Spleen (tissue), 7 donors: ENCODE data around the gene ADGRD1.

Experiments
- POLR2A ChIP-seq, 3 donors: fragments of 450-650 bp; IDR thresholded peaks; one replicate each; pipeline ENCODE4 v1.5.1; 2017; ENCODE audit warnings: antibody characterized with exemption in 3 of 3, mild to moderate bottlenecking in 1 of 3
- POLR2AphosphoS5 ChIP-seq, 3 donors: sonication (generic); formaldehyde crosslinking; IDR thresholded peaks; one replicate each; pipeline ENCODE4 v1.5.1; 2017; ENCODE audit warnings: antibody characterized with exemption in 3 of 3
- TF ChIP-seq, protein P1 (sequence below), 11 experiments: fragments of 200-600 bp in 7 of 11; fragments of 450-650 bp in 4 of 11; sonication (generic) in 4 of 11; IDR thresholded peaks in 8 of 11; conservative IDR thresholded peaks in 3 of 11; 1 replicate in 7 of 11; 2 replicates in 4 of 11; pipeline versions ENCODE4 v1.4.0 to v1.8.0; 2016 to 2021; ENCODE audit warnings: antibody characterized with exemption in 11 of 11, inconsistent platforms in 4 of 11, mild to moderate bottlenecking in 1 of 11
- donor health status: DM: no; HTN: no; CAD: no; lungs with moderate emphysema.
- donor health status: DM: no; HTN: no; CAD: no.
- donor health status: DM: no; HTN: no; CAD: no.

DNA sequence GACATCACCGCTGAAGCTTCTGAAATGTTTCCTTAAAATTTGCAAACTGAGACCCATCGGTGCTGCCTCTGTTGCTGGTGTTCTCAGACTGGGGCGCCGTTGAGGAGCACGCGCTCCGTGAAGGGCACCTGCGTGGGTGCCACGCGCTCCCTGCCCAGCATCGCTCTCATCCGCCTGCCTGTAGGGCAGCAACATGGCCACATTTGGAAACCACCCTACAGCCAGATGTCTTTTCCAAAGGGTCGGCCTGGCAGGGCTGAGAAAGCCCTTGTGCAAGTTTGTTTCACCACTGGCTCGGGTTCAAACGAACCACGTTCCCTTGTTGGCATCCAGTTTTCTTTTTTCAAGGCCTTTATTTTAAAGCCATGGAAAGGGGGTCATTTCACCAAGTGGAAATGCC lies 13.9 kb downstream of the ADGRD1 start:
- TF ChIP-seq, protein P1, sequence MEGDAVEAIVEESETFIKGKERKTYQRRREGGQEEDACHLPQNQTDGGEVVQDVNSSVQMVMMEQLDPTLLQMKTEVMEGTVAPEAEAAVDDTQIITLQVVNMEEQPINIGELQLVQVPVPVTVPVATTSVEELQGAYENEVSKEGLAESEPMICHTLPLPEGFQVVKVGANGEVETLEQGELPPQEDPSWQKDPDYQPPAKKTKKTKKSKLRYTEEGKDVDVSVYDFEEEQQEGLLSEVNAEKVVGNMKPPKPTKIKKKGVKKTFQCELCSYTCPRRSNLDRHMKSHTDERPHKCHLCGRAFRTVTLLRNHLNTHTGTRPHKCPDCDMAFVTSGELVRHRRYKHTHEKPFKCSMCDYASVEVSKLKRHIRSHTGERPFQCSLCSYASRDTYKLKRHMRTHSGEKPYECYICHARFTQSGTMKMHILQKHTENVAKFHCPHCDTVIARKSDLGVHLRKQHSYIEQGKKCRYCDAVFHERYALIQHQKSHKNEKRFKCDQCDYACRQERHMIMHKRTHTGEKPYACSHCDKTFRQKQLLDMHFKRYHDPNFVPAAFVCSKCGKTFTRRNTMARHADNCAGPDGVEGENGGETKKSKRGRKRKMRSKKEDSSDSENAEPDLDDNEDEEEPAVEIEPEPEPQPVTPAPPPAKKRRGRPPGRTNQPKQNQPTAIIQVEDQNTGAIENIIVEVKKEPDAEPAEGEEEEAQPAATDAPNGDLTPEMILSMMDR (IDR thresholded peaks at IDR 0.05 in 8 of 11, conservative IDR thresholded peaks at IDR 0.05 in 3 of 11), result no peak
- TF ChIP-seq POLR2AphosphoS5 (IDR thresholded peaks at IDR 0.05) (no peak), POLR2A (IDR thresholded peaks at IDR 0.05) (no peak)
